IMR-90 (cell line): ENCODE data around the gene TTC3. TPM values are rescaled to one million over a fixed set of nuclear protein-coding genes. Genes with fewer than 3 reads are reported as not detected.

Experiments
- ATAC-seq: fragments of 200-7000 bp; cut with Tn5 transposase; 2 replicates; pipeline ENCODE4 v1.9.1; 2020; ENCODE audit warnings: low read depth, mild to moderate bottlenecking, moderate library complexity
- BruUV-seq: library from RNA; stranded (reverse); fragments of 400-500 nt; replicated peaks from 2 replicates; lab custom pipeline; 2021; lab: Mats Ljungman, UMichigan
- CTCF ChIA-PET: fragments of 300-600 bp; formaldehyde crosslinking; extraction: SDS; loops from one replicate; lab custom pipeline; 2021; ENCODE audit warnings: antibody characterized with exemption; lab: Yijun Ruan, JAX
- POLR2A ChIA-PET: fragments of 300-600 bp; sonication (Branson Sonifier 250); formaldehyde crosslinking; loops from one replicate; lab custom pipeline; 2022; ENCODE audit warnings: antibody characterized with exemption; ENCODE audit not compliant: unreplicated experiment; lab: Charles Lee
- DNase-seq: peaks from one replicate; pipeline ENCODE4 v3.0.0; 2013
- H2AFZ ChIP-seq: replicated peaks from 2 replicates; pipeline ENCODE3; 2013; ENCODE audit warnings: low read length, mild to moderate bottlenecking; ENCODE audit not compliant: poor library complexity
- H2AK5ac ChIP-seq: 2 replicates; pipeline ENCODE4 v1.6.1; 2013; ENCODE audit warnings: low read depth, low read length, inconsistent platforms
- H2AK9ac ChIP-seq: replicated peaks from 2 replicates; pipeline ENCODE3; 2013; ENCODE audit warnings: mild to moderate bottlenecking, low read depth, low read length, moderate library complexity; ENCODE audit not compliant: poor library complexity
- H2BK120ac ChIP-seq: 2 replicates; pipeline ENCODE4 v1.6.1; 2013; ENCODE audit warnings: low read depth, low read length, inconsistent platforms
- H2BK15ac ChIP-seq: 3 replicates; pipeline ENCODE4 v1.6.1; 2013; ENCODE audit warnings: low read depth, low read length, inconsistent platforms
- H2BK20ac ChIP-seq: 2 replicates; pipeline ENCODE4 v1.6.1; 2013; ENCODE audit warnings: low read depth, mild to moderate bottlenecking, inconsistent platforms, low read length, moderate library complexity
- H2BK5ac ChIP-seq: 2 replicates; pipeline ENCODE4 v1.6.1; 2013; ENCODE audit warnings: mild to moderate bottlenecking, low read depth, low read length, inconsistent platforms; ENCODE audit not compliant: poor library complexity, severe bottlenecking
- H3K14ac ChIP-seq: replicated peaks from 2 replicates; pipeline ENCODE4 v1.6.1; 2013; ENCODE audit warnings: low read depth, low read length, inconsistent platforms
- H3K18ac ChIP-seq: 2 replicates; pipeline ENCODE4 v1.6.1; 2013; ENCODE audit warnings: low read depth, low read length, control low read depth
- H3K23ac ChIP-seq: 2 replicates; pipeline ENCODE4 v1.6.1; 2013; ENCODE audit warnings: low read depth, low read length, inconsistent platforms
- H3K27ac ChIP-seq: 2 replicates; pipeline ENCODE4 v1.5.1; 2013; ENCODE audit warnings: mild to moderate bottlenecking, control low read depth, low read length; ENCODE audit not compliant: insufficient read depth
- H3K27me3 ChIP-seq: 2 replicates; pipeline ENCODE4 v1.6.1; 2013; ENCODE audit warnings: low read length; ENCODE audit not compliant: control insufficient read depth, insufficient read depth
- H3K36me3 ChIP-seq: 2 replicates; pipeline ENCODE4 v1.6.1; 2013; ENCODE audit warnings: low read length, mixed read lengths; ENCODE audit not compliant: control insufficient read depth, insufficient read depth
- H3K4ac ChIP-seq: 2 replicates; pipeline ENCODE4 v1.6.1; 2013; ENCODE audit warnings: low read depth, low read length, inconsistent platforms
- H3K4me1 ChIP-seq: 2 replicates; pipeline ENCODE4 v1.6.1; 2013; ENCODE audit warnings: low read length, mixed read lengths; ENCODE audit not compliant: control insufficient read depth, insufficient read depth
- H3K4me2 ChIP-seq: 2 replicates; pipeline ENCODE4 v1.6.1; 2013; ENCODE audit warnings: low read depth, mild to moderate bottlenecking, control low read depth, low read length, moderate library complexity
- H3K4me3 ChIP-seq: 2 replicates; pipeline ENCODE4 v1.5.1; 2013; ENCODE audit warnings: low read depth, mild to moderate bottlenecking, control low read depth, low read length, moderate library complexity; ENCODE audit not compliant: insufficient read depth
- H3K56ac ChIP-seq: 2 replicates; pipeline ENCODE4 v1.6.1; 2013; ENCODE audit warnings: low read length, inconsistent platforms; ENCODE audit not compliant: insufficient read depth; ENCODE audit errors: extremely low read depth
- H3K79me1 ChIP-seq, 2 experiments: 2 replicates each; pipeline ENCODE4 v1.6.1; 2013; ENCODE audit warnings: low read length in 2 of 2, inconsistent platforms in 1 of 2, low read depth in 1 of 2
- H3K9ac ChIP-seq: 2 replicates; pipeline ENCODE4 v1.6.1; 2013; ENCODE audit warnings: low read depth, low read length, control low read depth
- H3K9me1 ChIP-seq: 2 replicates; pipeline ENCODE4 v1.6.1; 2013; ENCODE audit warnings: low read length, inconsistent platforms; ENCODE audit not compliant: insufficient read depth
- H3K9me3 ChIP-seq: 2 replicates; pipeline ENCODE4 v1.6.1; 2013; ENCODE audit warnings: low read length; ENCODE audit not compliant: control insufficient read depth, insufficient read depth
- H4K20me1 ChIP-seq: 2 replicates; pipeline ENCODE4 v1.6.1; 2013; ENCODE audit warnings: low read length, inconsistent platforms; ENCODE audit not compliant: insufficient read depth
- H4K5ac ChIP-seq: 2 replicates; pipeline ENCODE4 v1.6.1; 2013; ENCODE audit warnings: mild to moderate bottlenecking, low read depth, low read length, control low read depth
- H4K8ac ChIP-seq, 2 experiments: 2 replicates each; pipeline ENCODE4 v1.6.1; 2013; ENCODE audit warnings: low read depth in 2 of 2, low read length in 2 of 2, control low read depth in 1 of 2, inconsistent platforms in 1 of 2
- H4K91ac ChIP-seq: 2 replicates; pipeline ENCODE4 v1.6.1; 2013; ENCODE audit warnings: low read depth, low read length, inconsistent platforms; ENCODE audit not compliant: insufficient read depth
- BHLHE40 ChIP-seq: fragments of 150-350 bp; IDR thresholded peaks from 2 replicates; pipeline ENCODE4 v1.6.1; 2016; ENCODE audit warnings: mild to moderate bottlenecking, low read depth, low read length
- CEBPB ChIP-seq: IDR thresholded peaks from 2 replicates; pipeline ENCODE4 v1.6.1; 2012; ENCODE audit warnings: low read depth, low read length, improper control_type of control experiment
- CHD1 ChIP-seq: IDR thresholded peaks from 2 replicates; pipeline ENCODE4 v1.6.1; 2012; ENCODE audit warnings: low read depth, low read length, improper control_type of control experiment
- FOS ChIP-seq: fragments of 150-350 bp; IDR thresholded peaks from 2 replicates; pipeline ENCODE4 v1.6.1; 2016; ENCODE audit warnings: low read depth, low read length
- MAFK ChIP-seq: IDR thresholded peaks from 2 replicates; pipeline ENCODE4 v1.6.1; 2012; ENCODE audit warnings: low read depth, low read length, improper control_type of control experiment
- MAZ ChIP-seq: IDR thresholded peaks from 2 replicates; pipeline ENCODE4 v1.6.1; 2012; ENCODE audit warnings: low read depth, mild to moderate bottlenecking, low read length, improper control_type of control experiment, moderate library complexity, borderline replicate concordance
- MXI1 ChIP-seq: IDR thresholded peaks from 2 replicates; pipeline ENCODE4 v1.6.1; 2012; ENCODE audit warnings: low read depth, mild to moderate bottlenecking, low read length, moderate library complexity, borderline replicate concordance
- NFE2L2 ChIP-seq: fragments of 150-350 bp; IDR thresholded peaks from 2 replicates; pipeline ENCODE4 v1.6.1; 2016; ENCODE audit warnings: low read depth, mild to moderate bottlenecking, low read length
- POLR2A ChIP-seq: IDR thresholded peaks from 2 replicates; pipeline ENCODE4 v1.6.1; 2012; ENCODE audit warnings: mild to moderate bottlenecking, low read depth, low read length
- RAD21 ChIP-seq: IDR thresholded peaks from 2 replicates; pipeline ENCODE4 v1.6.1; 2012; ENCODE audit warnings: low read length, improper control_type of control experiment
- RCOR1 ChIP-seq: IDR thresholded peaks from 2 replicates; pipeline ENCODE4 v1.6.1; 2012; ENCODE audit warnings: mild to moderate bottlenecking, low read length, improper control_type of control experiment; ENCODE audit not compliant: insufficient replicate concordance
- RFX5 ChIP-seq: IDR thresholded peaks from 2 replicates; pipeline ENCODE4 v1.8.0; 2012; ENCODE audit warnings: low read depth, mild to moderate bottlenecking, low read length, moderate library complexity
- SMC3 ChIP-seq: fragments of 150-350 bp; IDR thresholded peaks from 2 replicates; pipeline ENCODE4 v1.6.1; 2016; ENCODE audit warnings: low read depth, mild to moderate bottlenecking, antibody characterized with exemption, low read length, moderate library complexity
- WGBS, 2 experiments: methylation state at CpG; one replicate each; pipeline versions ENCODE4 v1.1.5 to v1.1.7; 2013; ENCODE audit warnings: missing lambda C conversion rate in 2 of 2; ENCODE audit not compliant: insufficient read length in 1 of 2; ENCODE audit errors: extremely low coverage in 2 of 2; 5-methylcytosine and 5-hydroxymethylcytosine counted together
- dilution Hi-C: fragments of 300-500 bp; cut with HindIII; formaldehyde crosslinking; loops from one replicate; pipeline ENCODE4 v1.14.3; 2018; ENCODE audit warnings: low sequenced_read_pairs; ENCODE audit not compliant: unreplicated experiment
- in situ Hi-C: fragments of 300-500 bp; cut with MboI; formaldehyde crosslinking; loops from 3 replicates; pipeline ENCODE4 v1.14.3; 2019; ENCODE audit warnings: low sequenced_read_pairs, inconsistent platforms, mixed read lengths
- intact Hi-C: fragments of 100-400 bp; cut with micrococcal nuclease; formaldehyde crosslinking; loops from 2 replicates; pipeline ENCODE4 v1.10.0; 2022
- polyA plus RNA-seq, 3 experiments: library from polyadenylated mRNA; depleted of rRNA; stranded (reverse); fragments of >200 nt; gene quantifications; 2 replicates each; pipeline ENCODE4 v1.2.3, GENCODE V29; 2012; ENCODE audit warnings: low replicate concordance in 1 of 3
- total RNA-seq: library from RNA; depleted of rRNA; stranded (reverse); fragments of >200 nt; gene quantifications from 2 replicates; pipeline ENCODE4 v1.2.3, GENCODE V29; 2012
- TF ChIP-seq, protein P1 (sequence below): conservative IDR thresholded peaks from 2 replicates; pipeline ENCODE4 v1.5.1; 2012; ENCODE audit warnings: mild to moderate bottlenecking, low read depth, low read length, improper control_type of control experiment
- TF ChIP-seq, protein P2 (sequence below): fragments of 150-350 bp; IDR thresholded peaks from 2 replicates; pipeline ENCODE4 v1.6.1; 2016; ENCODE audit warnings: low read depth, mild to moderate bottlenecking, low read length, moderate library complexity, borderline replicate concordance
- TF ChIP-seq, protein P3 (sequence below): fragments of 150-350 bp; IDR thresholded peaks from 2 replicates; pipeline ENCODE4 v1.6.1; 2017; ENCODE audit warnings: mild to moderate bottlenecking, antibody characterized with exemption, low read length, low read depth

TTC3 gene
- total and polyA plus RNA-seq, 2 of the 4 experiments (the other 2 are of a cell fraction) = 96.7 to 293 TPM

DNA sequence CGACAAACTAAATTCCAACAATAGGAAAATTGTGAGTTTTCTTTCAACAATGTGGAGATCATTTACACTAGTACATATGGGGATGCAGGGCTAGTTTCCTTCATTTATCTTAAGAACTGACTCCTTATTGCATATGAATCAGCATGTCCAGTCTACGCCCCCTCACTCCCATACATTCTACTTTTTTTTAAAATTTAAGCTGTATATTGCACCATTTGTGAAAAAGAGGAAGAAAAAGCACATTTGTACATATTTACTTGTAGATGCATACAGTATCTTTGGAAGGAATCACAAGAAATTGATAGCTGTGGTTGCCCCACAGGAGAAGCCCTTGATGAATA is 178.2 kb downstream of the TTC3 start:
- BruUV-seq = no TSS peak
- no peak overlapping the region for H3K4ac ChIP-seq

More for the DNA sequence above, 178.2 kb downstream of the TTC3 start:
- no peak overlapping the region for H3K56ac ChIP-seq
- no peak overlapping the region for H2BK20ac ChIP-seq
- no peaks in the 10 kb centered on the region; the same call in 1 of the 2 replicates for H3K36me3 ChIP-seq
- peaks cover 26 to 79% of the 10 kb centered on the region in 2 experiments for H3K79me1 ChIP-seq
- H3K23ac ChIP-seq = no peak overlapping the region
- H3K4me3 ChIP-seq = no peak overlapping the region
- H4K5ac ChIP-seq = no peak overlapping the region
- no peaks in the 10 kb centered on the region for H3K27me3 ChIP-seq
- H2AK9ac ChIP-seq = no peak overlapping the region
- H4K20me1 ChIP-seq = peaks cover 36% of the 10 kb centered on the region; the same call in 1 of the 2 replicates
- no peaks in the 10 kb centered on the region for H3K9me3 ChIP-seq
- no peak overlapping the region for H2AK5ac ChIP-seq
- H4K91ac ChIP-seq = no peak overlapping the region
- H3K9ac ChIP-seq = no peak overlapping the region
- no peak overlapping the region for H2BK5ac ChIP-seq
- in situ Hi-C loops = loop anchor here (25.0 kb wide), 1 partner anchor 211 kb away; no protein-coding TSS in a partner anchor
- no peak overlapping the region for H2BK120ac ChIP-seq
- peaks cover 9% of the 10 kb centered on the region for H3K4me1 ChIP-seq
- ChIA-PET POLR2A (no interaction called here), CTCF (no interaction called here)
- dilution Hi-C loops = no loop called here
- no peak overlapping the region for H3K18ac ChIP-seq
- no peak overlapping the region for H2AFZ ChIP-seq
- no peak overlapping the region; the same call in 1 of the 2 replicates for H3K27ac ChIP-seq
- no peak overlapping the region for H3K14ac ChIP-seq
- DNase-seq (no peak), ATAC-seq (peak; percentile 52)
- H4K8ac ChIP-seq = no peak overlapping the region
- H2BK15ac ChIP-seq = no peak overlapping the region
- peak overlapping the region; percentile 1; the same call in 1 of the 2 replicates for H3K4me2 ChIP-seq
- H3K9me1 ChIP-seq = peaks cover 13% of the 10 kb centered on the region
- intact Hi-C loops = loop anchor here (2.0 kb wide), 2 partner anchors 212 to 332 kb away; no protein-coding TSS in a partner anchor
- no CpG with 5 or more reads among the region's 2 CpGs for WGBS, 2 experiments
- TF ChIP-seq RAD21 (no peak), MXI1 (no peak), CHD1 (no peak), MAFK (no peak), FOS (no peak), RFX5 (no peak), CEBPB (no peak), POLR2A (no peak), SMC3 (no peak), MAZ (no peak), BHLHE40 (no peak), RCOR1 (no peak), NFE2L2 (no peak)
- TF ChIP-seq, protein P1, sequence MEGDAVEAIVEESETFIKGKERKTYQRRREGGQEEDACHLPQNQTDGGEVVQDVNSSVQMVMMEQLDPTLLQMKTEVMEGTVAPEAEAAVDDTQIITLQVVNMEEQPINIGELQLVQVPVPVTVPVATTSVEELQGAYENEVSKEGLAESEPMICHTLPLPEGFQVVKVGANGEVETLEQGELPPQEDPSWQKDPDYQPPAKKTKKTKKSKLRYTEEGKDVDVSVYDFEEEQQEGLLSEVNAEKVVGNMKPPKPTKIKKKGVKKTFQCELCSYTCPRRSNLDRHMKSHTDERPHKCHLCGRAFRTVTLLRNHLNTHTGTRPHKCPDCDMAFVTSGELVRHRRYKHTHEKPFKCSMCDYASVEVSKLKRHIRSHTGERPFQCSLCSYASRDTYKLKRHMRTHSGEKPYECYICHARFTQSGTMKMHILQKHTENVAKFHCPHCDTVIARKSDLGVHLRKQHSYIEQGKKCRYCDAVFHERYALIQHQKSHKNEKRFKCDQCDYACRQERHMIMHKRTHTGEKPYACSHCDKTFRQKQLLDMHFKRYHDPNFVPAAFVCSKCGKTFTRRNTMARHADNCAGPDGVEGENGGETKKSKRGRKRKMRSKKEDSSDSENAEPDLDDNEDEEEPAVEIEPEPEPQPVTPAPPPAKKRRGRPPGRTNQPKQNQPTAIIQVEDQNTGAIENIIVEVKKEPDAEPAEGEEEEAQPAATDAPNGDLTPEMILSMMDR = no peak
- TF ChIP-seq, protein P2, sequence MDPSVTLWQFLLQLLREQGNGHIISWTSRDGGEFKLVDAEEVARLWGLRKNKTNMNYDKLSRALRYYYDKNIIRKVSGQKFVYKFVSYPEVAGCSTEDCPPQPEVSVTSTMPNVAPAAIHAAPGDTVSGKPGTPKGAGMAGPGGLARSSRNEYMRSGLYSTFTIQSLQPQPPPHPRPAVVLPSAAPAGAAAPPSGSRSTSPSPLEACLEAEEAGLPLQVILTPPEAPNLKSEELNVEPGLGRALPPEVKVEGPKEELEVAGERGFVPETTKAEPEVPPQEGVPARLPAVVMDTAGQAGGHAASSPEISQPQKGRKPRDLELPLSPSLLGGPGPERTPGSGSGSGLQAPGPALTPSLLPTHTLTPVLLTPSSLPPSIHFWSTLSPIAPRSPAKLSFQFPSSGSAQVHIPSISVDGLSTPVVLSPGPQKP = no peak
- TF ChIP-seq, protein P3, sequence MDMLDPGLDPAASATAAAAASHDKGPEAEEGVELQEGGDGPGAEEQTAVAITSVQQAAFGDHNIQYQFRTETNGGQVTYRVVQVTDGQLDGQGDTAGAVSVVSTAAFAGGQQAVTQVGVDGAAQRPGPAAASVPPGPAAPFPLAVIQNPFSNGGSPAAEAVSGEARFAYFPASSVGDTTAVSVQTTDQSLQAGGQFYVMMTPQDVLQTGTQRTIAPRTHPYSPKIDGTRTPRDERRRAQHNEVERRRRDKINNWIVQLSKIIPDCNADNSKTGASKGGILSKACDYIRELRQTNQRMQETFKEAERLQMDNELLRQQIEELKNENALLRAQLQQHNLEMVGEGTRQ = no peak
